A673 (cell line): ENCODE data around the gene SCAP. TPM values are rescaled to one million over a fixed set of nuclear protein-coding genes. Genes with fewer than 3 reads are reported as not detected.

Source experiments
- BruUV-seq: library from RNA; stranded (reverse); fragments of 400-500 nt; replicated peaks from 2 replicates; lab custom pipeline; 2021; lab: Mats Ljungman, UMichigan
- CTCF ChIA-PET: fragments of 300-600 bp; sonication (Branson Sonifier 250); formaldehyde crosslinking; loops from one replicate; lab custom pipeline; 2022; ENCODE audit warnings: antibody characterized with exemption; lab: Charles Lee
- POLR2A ChIA-PET: fragments of 300-600 bp; sonication (Branson Sonifier 250); formaldehyde crosslinking; loops from one replicate; lab custom pipeline; 2022; ENCODE audit warnings: antibody characterized with exemption; ENCODE audit not compliant: low non-redundant PET; lab: Charles Lee
- DNase-seq: peaks from one replicate; pipeline ENCODE4 v3.0.0-alpha.2; 2015; ENCODE audit warnings: low spot score
- H3K27ac ChIP-seq: fragments of 200-600 bp; sonication (generic); 2 replicates; pipeline ENCODE4 v1.5.1; 2016; ENCODE audit warnings: mixed run types, low read depth, mild to moderate bottlenecking, mixed read lengths, antibody characterized with exemption, low read length; ENCODE audit not compliant: poor library complexity, severe bottlenecking
- H3K27me3 ChIP-seq: fragments of 200-600 bp; sonication (generic); replicated peaks from 2 replicates; pipeline ENCODE4 v1.6.1; 2017; ENCODE audit warnings: mixed run types, low read depth, mild to moderate bottlenecking, mixed read lengths, antibody characterized with exemption, low read length; ENCODE audit not compliant: insufficient read depth, poor library complexity
- H3K36me3 ChIP-seq: fragments of 200-600 bp; sonication (generic); 2 replicates; pipeline ENCODE4 v1.6.1; 2016; ENCODE audit warnings: mixed run types, mild to moderate bottlenecking, mixed read lengths, antibody characterized with exemption, low read length; ENCODE audit not compliant: insufficient read depth, poor library complexity, severe bottlenecking
- H3K4me1 ChIP-seq: fragments of 200-600 bp; sonication (generic); 2 replicates; pipeline ENCODE4 v1.6.1; 2017; ENCODE audit warnings: mixed run types, mild to moderate bottlenecking, mixed read lengths, antibody characterized with exemption, low read length; ENCODE audit not compliant: insufficient read depth, poor library complexity, severe bottlenecking
- H3K4me3 ChIP-seq: fragments of 200-600 bp; sonication (generic); 2 replicates; pipeline ENCODE4 v1.5.1; 2016; ENCODE audit warnings: low read depth, mixed run types, mild to moderate bottlenecking, mixed read lengths, low read length; ENCODE audit not compliant: poor library complexity, severe bottlenecking
- H3K9me3 ChIP-seq: fragments of 200-600 bp; sonication (generic); 2 replicates; pipeline ENCODE4 v1.6.1; 2016; ENCODE audit warnings: mixed run types, low read depth, mild to moderate bottlenecking, mixed read lengths, antibody characterized with exemption, low read length; ENCODE audit not compliant: poor library complexity, severe bottlenecking
- CTCF ChIP-seq: fragments of 300-800, 200-600 bp; sonication (generic); conservative IDR thresholded peaks from 2 replicates; pipeline ENCODE4 v1.5.1; 2017; ENCODE audit warnings: low read depth, mild to moderate bottlenecking, antibody characterized with exemption, low read length, moderate library complexity, mixed read lengths
- EZH2 ChIP-seq: fragments of 200-600 bp; sonication (generic); IDR thresholded peaks from 2 replicates; pipeline ENCODE4 v1.6.1; 2017; ENCODE audit warnings: borderline replicate concordance, low read depth, mild to moderate bottlenecking, mixed read lengths, antibody characterized with exemption, low read length; ENCODE audit not compliant: poor library complexity, severe bottlenecking
- intact Hi-C: fragments of 100-400 bp; cut with micrococcal nuclease; formaldehyde crosslinking; loops from one replicate; pipeline ENCODE4 v1.10.0; 2022; ENCODE audit not compliant: unreplicated experiment
- total RNA-seq: library from RNA; stranded (reverse); gene quantifications from 2 replicates; pipeline ENCODE4 v1.2.3, GENCODE V29; 2021

Gene SCAP
- total RNA-seq, 1 experiment from 2014 or later = 43.4 TPM

GRCh38 chr3:47378869-47379268 is 96.9 kb downstream of the SCAP start:
- TF ChIP-seq CTCF = no peak
- no peak for TF ChIP-seq EZH2
- Histone ChIP-seq H3K27me3 (no peaks in the 10 kb centered on the region), H3K4me1 (no peaks in the 10 kb centered on the region), H3K4me3 (no peak overlapping the region), H3K36me3 (no peaks in the 10 kb centered on the region), H3K9me3 (no peaks in the 10 kb centered on the region), H3K27ac (no peak overlapping the region)
- intact Hi-C loops = no loop called here
- BruUV-seq = no TSS peak
- ChIA-PET POLR2A (no interaction called here), CTCF (no interaction called here)
- DNase-seq = no peak

- Histone ChIP-seq H3K4me3 (no peak overlapping the region), H3K27ac (no peak overlapping the region), H3K4me1 (no peaks in the 10 kb centered on the region), H3K27me3 (no peaks in the 10 kb centered on the region), H3K9me3 (no peaks in the 10 kb centered on the region), H3K36me3 (no peaks in the 10 kb centered on the region)
- DNase-seq = no peak
- BruUV-seq = no TSS peak
- TF ChIP-seq EZH2 (no peak), CTCF (no peak)
- intact Hi-C loops = no loop called here
- ChIA-PET CTCF (no interaction called here), POLR2A (interaction anchor here (0.6 kb wide), 1 partner anchor 528 kb away, joined by 3 read pairs; no protein-coding TSS in a partner anchor)
Observed at GRCh38 chr3:47377186-47377585, 98.6 kb downstream of the SCAP start.

- CTCF ChIA-PET = no interaction called here
- Histone ChIP-seq H3K36me3 (no peaks in the 10 kb centered on the region), H3K4me3 (no peak overlapping the region), H3K9me3 (no peaks in the 10 kb centered on the region), H3K27ac (no peak overlapping the region), H3K4me1 (no peaks in the 10 kb centered on the region), H3K27me3 (no peaks in the 10 kb centered on the region)
- no peak for DNase-seq
- POLR2A ChIA-PET = no interaction called here
- no TSS peak for BruUV-seq
- intact Hi-C loops = no loop called here
- TF ChIP-seq CTCF = no peak
- TF ChIP-seq EZH2 = no peak
Observed at GRCh38 chr3:47376393-47376792, 99.3 kb downstream of the SCAP start.
